ENCODE results near the gene SAE1.

SAE1 gene

DNA sequence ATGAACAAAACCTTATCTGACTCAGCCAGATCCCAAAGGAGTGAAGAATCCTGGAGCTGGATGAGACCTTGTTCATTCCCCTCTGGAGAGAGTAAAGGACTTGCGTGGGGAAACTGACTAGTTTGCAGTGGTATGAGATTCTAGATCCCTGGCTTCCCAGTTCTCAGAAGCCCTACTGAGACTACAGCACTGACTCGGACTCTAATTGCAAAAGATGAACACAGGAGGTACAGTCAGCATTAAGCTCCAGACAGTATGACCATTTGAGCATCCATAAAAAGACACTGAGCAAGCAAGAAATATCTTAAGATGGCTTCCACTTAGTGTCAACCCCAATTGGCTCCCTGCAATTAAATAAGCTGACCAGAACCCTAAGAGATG is 23.8 kb upstream of the SAE1 start:
- DNase-seq (ENCODE audit: low read depth in 2 of 2): no peak

DNA sequence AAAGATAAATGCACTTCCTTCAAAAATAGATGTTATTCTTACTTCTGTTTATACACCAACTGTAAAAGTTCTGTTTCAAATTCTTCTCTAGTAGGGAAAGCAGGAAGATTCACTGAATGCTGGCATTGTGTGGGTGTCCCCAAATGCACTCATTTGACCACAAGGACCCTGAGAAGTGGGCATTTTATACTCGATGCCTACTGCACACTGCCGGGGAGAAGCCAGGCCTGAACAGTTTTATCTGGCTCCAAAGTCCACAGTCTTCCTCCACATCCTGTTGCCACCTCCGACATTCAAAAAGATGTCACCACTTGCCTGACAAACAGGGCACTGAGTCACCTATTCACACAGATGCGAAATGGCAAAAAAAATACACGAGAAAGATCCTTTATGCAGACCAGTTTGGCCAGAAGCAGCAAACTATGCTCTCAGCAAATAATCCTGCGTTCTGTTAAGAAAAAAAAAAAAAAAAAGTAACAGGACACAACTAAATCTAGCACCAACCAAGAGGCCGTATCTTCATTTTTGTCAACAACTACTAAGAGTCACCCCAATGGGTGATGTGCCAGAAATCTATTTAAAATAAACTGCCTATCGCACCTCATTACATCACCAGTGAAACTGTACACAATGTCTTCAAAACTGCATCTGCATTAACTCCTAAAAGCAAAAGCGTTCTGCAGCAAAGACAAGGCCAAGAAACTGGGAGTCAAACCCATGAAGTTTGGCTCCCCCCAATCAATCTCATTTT is 23.3 kb upstream of the SAE1 start:
- no peak for DNase-seq (ENCODE audit: low read depth in 2 of 2)

DNA sequence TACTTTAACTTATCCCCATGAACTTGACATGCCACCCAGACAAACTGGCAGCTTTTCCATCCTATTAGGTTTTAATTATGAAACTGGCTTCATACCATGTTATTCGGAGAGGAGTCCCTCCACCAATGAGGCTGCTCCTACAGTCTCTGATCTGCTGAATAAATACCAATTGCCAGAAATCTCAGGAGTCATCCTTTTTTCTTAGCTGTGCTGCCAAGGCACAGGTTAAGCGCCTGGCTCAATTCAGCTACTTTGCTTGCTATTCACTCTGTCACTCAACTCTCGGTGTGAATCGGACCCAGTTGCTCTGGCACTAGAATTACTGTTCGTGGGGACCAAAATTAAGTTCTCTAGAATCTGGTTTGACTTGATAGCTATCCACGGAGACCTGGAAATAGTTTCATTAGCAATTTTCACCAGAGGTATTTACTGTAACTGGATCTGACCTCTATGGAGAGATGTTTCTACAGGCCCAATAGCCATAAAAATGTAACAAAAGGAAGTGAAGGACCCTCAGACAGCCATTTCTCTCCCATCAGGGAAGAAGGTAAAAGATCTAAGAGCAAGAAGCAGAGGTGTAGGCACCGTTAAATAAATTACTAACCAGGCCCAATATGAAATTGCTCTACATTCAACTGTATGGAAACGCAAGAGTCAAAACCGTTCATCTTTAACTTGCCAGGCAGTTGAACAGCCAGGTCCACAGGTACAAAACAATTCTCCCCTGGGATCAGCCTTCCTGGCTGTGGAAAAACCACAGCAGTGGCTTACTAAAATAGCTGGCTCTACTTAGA is 22.5 kb upstream of the SAE1 start:
- no peak for DNase-seq (ENCODE audit: low read depth in 2 of 2)

DNA sequence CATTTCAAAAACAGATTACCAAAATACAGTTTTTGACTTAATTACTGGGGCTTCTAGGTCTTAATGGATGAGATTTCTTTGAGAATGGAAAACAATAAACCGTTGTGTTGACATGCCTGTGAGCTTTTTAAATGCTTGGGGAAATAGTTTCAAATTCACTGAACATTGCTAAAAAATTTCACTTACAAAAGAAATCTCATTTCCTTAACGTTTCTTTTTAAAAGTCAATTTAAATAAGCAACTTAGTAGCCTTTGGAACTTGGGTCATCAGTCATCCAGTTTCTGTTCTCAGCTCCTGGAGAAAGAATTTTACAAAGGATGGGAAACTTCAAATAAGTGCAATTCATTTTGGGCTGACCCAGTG is 21.5 kb upstream of the SAE1 start:
- DNase-seq (ENCODE audit: low read depth in 2 of 2): no peak

DNA sequence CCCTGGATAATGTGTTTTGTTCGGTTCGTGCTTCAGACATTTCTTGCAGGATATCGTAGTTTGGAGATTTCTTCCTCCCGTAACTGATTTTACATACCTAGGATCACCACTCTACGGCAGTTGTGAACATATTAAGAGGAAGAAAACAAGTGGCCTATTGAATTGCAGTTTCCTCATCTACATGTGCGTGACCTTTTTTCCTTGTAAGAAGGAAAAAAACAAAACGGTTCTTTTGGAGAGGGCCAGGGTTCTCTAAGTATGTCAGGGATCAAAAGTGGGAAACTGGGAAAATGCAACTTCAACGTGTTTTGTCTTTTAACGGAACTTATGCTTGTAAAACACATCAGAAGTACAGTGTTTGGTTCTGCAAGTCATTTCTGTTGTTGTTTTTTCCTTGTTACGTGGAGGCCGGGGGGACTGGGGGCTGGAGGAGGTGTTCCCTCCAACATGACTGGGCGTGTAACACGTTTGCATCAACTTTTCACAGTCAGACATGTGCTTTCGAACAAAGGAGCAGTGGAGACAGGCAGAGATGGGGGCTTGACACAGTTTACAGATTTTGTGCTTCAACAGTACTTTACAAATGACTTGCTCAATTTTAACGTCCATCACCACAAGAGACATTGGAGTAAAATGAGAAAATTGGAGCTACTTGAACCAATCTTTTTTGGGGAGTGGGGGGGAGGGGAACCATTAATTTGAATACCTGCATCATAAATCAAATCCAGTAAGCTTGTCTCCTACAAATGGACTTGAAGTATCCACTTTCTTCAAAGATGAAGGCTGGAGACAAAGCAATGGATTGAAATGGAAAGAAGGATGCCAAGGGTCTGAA is 20.9 kb upstream of the SAE1 start:
- no peak for DNase-seq (ENCODE audit: low read depth in 2 of 2)

DNA sequence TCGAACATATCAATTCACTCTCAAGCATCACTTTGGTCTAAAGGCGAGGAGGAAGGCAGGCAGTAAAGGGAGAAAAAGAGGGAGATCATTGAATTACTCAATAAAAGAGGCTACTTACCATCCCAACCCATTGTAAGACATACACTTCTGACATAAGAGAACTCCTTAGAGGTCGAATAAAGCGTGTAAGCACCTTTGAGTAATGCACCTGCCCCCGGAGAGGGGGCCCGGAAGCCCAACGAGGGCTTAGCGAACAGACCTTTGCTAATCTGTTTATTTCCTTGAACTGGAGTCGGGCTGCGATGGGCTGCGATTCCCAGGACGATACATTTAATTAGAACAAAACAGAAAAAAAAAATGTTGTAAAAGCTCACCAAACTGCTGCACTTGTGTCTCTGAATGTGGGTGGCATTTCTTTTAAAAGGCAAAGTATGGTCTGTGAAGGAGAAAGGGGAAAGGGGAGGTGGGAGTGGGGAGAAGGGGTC is 20.1 kb upstream of the SAE1 start:
- DNase-seq (ENCODE audit: low read depth in 2 of 2): no peak

DNA sequence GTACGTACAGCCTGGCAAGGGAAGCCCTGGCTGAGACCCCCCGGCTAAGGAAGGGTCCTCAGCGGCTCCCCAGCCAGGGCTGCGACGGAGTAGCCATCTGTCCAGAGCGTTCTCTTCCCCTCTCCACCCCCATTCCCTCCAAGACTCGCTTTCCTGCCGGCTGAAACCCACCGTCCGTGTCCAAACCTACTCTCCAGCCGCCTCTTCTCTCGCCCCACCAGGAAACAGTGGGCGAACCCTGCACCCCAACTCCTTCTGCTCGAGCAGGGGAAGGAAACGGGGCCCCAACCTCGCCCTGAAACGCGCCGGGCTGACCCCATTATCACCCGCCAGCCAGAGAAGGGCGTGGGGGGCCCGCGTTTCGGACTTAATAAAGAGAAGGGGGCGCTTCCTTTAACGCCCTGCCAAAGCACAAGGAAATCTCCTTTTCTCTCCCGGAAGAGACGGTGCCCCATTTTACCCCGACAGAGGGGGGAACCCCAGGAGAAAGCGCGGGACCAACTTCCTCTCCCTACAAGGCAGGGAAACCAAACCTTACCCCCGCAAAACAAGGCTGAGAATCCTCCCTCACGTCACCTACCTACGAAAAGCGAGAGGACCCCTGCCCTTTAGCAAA is 19.5 kb upstream of the SAE1 start:
- no peak for DNase-seq (ENCODE audit: low read depth in 2 of 2)

DNA sequence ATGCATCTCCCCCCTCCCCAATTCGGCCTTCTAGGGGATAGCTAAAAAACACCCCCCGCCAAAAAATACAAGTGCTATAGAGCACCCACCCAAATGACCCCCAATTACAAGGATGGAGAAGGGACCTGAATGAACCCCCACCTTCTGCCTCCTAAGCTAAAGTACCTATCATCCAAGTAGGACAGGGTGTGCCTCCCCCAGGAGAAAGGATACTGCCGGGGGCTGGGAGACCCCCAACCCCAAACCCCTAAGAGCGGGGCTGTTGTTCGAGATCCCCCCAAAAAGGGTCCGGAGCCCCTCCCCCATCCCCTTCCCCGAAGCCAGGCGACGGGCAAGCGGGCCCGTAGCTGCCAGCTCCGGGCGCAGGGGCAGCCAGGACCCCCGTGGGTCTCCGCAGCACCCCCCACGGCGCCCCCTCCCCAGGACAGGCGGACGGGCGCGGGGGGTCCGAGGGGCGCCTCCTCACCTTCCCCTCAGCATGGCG is 18.9 kb upstream of the SAE1 start:
- no peak for DNase-seq (ENCODE audit: low read depth in 2 of 2)

DNA sequence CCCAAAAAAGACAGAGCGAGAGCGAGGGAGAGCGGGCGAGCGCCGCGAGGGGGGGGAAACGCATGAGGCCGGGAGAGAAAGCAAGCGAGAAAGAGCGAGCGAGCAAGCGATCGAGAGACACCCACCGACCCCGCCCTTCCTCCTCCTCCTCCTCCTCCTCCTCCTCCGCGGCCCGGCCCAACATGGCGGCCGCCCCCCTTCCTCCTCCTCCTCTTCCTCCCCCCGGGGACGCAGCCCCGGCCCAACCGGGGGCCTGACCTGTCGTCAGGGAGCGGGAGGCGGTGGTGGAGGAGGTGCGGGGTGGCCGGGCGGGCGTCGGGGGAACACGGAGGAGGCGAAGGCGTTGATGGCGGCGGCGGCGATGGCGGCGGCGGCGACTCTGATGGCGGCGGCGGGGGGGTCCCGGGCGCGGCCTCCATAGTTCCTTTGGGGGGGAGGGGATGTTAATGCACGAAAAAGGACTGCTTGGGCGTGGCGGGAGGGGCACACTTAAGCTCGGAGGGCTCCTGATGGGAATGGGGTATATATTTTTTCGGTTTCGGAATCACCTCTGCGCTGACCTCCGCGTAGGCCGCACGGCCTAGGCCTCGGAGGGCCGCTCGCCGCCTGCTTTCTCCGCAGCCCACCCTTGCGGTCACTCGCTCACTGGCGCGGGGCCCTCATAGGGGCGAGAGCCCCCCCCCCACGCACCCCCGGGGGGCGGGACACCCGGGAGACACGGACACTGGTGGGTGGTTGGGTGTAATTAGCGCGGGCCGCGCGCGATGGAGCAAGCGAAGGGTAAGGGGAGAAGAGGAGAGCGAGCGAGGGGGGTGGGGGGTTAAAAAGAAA is 18.3 kb upstream of the SAE1 start:
- peak; percentile 77 to 87 for DNase-seq (ENCODE audit: low read depth in 2 of 2)

DNA sequence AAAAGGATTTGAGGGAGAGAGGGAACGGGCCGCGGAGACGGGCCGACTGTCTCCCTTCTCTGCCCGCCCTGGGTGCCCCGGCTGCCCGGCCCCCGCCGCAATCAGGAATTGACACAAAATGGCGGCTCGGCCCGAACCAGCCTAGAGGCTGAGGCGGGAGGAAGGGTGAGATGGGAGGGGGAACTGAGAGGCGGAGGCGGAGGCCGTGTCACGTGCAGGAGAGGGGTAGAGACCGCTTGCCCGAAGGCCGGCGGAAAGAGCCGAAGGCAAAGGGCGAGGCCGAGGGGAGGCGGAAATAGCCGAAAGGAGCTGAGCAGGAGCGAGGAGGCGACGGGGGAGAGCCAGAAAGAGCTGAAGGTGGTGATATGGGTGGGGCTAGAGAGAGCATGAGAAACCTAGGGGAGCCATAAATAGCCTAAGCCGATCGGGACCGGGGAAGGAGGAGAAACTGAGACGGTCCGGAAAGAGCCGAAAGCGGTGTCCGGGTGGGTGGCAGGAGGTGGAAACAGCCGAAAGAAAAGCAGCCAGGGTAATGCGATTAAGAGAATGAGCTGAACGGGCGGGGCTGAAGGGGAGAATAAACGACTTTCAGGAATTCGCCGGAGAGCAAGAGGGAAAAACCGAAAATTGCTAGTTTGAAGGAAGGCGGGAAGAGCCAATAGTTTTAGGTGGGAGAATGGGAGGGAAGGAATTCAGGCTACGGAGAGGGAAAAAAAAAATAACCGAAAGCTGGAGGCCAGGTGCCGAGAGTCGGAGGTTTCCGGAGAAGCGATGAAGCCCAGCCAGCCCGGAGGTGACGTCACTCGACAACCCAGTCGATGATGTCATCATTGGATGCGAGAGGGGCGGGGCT is 17.4 kb upstream of the SAE1 start, which contains the start of gene ZC3H4:
Gene ZC3H4, minus strand, starts transcription at position 780 of the 853 bp plus-strand sequence. CDS start 1,192 bp downstream, outside the sequence.
- DNase-seq (ENCODE audit: low read depth in 2 of 2): peak; percentile 97 to 98

DNA sequence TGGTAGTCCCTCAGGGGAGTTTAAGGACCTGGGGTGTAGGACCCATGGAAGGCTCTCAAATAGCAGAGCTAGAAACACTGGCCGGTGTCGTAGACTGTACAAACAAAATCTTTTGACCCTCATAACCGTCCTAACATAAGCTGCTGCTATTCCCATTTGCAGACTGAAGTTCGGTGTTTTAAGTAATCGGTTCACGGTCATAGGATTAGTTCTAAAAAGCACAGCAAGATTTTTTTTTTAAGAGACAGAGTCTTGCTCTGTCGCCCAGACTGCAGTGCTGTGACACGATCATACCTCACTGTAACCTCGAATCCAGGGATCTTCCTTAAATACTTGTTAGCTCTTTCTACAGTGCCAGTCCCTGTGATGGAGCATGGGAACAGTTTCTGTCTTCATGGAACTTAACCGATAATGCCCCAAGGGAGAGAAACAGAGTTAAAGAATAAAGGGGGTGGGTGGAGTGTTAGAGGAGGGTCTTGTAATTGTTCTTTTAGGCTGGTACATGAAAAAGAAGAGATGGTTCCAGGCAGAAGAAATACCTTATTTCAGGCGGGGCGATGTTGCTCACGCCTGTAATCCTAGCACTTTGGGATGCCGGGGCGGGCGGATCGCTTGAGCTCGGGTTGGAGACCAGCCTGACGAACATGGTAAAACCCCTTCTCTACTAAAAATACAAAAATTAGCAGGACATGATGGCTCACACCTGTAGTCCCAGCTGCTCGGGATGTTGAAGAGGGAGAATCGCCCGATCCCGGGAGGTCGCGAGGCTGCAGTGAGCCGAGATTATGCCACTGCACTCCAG is 16.6 kb upstream of the SAE1 start:
- DNase-seq (ENCODE audit: low read depth in 2 of 2): no peak

DNA sequence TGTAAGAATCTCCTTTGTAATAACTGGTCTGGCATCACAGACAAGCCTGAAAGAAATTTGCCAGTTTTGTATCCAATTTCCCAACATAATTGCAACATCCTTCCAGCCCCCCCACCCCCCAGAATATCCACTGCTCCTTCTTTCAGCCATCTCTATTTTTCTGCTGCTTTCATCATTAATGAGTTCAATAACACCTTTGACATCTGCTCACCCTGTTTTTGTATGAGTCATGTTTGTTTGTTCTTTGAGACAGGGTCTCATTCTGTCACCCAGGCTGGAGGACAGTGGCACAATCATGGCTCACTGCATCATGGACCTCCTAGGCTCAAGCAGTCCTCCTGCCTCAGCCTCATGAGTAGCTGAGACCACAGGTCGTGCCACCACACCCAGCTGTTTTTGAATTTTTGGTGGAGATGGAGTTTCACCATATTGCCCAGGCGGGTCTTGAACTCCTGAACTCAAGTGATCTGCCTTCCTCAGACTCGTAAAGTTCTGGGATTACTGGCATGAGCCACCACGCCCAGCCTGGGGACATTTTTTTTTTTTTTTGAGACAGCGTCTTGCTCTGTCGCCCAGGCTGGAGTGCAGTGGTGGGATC is 10.1 kb upstream of the SAE1 start:
- DNase-seq (ENCODE audit: low read depth in 2 of 2): no peak

DNA sequence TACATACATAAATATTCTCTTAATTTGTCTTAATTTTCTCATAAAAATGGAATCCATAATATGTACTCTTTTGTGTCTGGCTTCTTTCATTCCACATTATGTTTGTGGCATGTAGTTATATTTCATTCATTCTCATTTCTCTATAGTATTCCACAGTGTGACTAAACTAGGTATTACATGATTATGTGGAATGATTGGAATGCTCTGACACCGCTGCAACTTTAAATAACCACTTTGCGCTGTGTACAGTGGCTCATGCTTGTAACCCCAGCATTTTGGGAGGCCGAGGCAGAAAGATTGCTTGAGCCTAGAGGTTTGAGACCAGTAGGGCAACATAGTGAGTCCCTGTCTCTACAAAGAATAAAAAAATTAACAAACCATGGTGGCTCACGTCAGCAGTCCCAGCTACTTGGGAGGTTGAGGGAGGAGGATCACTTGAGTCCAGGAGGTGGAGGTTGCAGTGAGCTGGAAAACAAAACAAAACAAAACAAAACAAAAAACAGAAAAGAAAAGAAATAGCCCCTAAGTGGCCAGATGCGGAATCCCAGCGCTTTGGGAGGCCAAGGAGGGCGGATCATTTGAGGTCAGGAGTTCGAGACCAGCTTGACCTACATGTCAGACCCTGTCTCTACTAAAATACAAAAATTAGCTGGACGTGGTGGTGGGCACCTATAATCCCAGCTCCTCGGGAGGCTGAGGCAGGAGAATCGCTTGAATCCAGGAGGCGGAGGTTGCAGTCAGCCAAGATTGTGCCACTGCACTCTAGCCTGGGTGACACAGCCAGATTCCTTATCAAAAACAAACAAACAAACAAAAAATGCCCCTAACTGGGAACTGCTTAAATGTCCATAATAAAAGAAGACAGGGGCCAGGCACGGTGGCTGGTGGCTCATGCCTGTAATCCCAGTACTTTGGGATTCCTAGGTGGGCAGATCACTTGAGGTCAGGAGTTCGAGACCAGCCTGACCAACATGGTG is 8.0 kb upstream of the SAE1 start:
- DNase-seq (ENCODE audit: low read depth in 2 of 2): no peak

DNA sequence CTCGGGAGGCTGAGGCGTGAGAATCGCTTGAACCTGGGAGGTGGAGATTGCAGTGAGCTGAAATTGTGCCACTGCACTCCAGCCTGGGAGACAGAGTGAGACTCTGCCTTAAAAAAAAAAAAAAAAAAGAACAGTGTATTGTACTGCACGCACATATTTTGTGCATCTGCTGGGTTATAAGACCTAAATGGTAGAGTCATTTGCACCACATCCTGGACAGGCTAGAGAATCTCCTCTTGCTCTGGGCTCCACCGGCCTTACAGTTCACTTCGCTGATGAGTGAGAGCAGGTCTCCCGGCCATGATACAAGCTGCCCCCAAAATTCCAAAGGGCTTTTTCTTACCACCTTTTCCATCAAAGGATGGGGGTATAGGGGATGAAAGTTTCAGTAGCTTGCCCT is 7.2 kb upstream of the SAE1 start:
- DNase-seq (ENCODE audit: low read depth in 2 of 2): no peak

DNA sequence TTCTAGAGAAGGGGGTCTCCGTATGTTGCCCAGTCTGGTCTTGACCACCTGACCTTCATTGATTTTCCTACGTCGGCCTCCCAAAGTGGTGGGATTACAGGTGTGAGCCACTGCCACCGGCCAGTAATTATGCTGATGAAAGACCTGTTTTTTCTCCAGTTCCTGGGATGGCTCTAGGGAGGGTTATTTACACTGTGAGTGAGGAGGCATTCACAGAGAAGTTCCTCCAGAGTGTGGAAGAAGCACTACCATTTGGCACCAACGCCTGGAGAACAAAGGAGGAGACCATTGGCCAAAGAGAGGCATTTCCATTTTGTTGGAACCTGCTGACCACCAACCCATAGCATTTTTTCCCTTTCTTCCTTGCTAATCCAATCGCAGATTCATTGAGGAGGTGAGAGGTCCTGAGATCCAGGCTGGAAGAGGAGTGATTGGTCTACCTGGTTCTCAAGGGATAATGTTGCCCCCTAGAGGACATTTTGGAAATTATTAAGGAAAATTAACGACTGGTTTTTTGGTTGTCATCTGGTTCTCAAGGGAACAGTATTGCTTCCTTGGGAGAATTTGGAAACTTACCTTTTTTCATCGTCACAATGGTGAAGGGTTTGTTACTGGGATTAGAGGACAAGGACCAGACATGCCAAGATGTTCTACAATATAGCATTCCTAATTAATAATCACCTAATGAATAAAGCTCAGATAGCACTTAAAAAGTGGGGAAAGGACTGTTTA is 5.5 kb upstream of the SAE1 start:
- DNase-seq (ENCODE audit: low read depth in 2 of 2): no peak

DNA sequence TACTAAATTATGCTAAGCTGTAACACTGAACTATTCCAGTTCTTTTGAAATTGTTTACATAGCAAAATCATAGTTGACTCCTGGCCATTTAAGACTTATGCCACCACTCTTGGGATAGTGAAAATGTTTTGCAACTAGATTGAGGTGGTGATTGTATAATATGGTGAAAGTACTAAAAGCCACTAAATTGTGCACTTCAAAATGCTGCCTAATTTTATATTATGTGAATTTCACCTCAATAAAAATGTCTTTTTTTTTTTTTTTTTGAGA is 5.0 kb upstream of the SAE1 start:
- no peak for DNase-seq (ENCODE audit: low read depth in 2 of 2)

DNA sequence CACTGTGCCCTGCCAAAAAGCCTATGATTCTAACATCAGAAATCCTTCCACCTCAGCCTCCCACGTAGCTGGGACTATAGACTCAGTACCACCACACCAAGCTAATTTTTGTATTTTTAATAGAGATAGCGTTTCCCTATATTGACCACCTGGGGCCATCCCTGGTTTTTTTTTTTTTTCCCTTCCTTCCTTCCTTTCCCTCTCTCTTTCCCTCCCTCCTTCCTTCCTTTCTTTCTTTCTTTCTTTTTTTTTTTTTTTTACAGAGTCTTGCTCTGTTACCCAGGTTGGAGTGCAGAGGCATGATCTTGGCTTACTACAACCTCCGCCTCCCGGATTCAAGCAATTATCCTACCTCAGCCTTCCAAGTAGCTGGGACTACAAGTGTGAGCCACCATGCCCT is 1.1 kb upstream of the SAE1 start:
- no peak for DNase-seq (ENCODE audit: low read depth in 2 of 2)
